Heart left ventricle (tissue), 13 donors: ENCODE data around the gene CAPN7.

Experiments used
- POLR2A ChIP-seq, 2 donors: fragments of 450-650 bp; IDR thresholded peaks; one replicate each; pipeline ENCODE4 v1.6.1; 2017; ENCODE audit warnings: antibody characterized with exemption in 2 of 2, mild to moderate bottlenecking in 2 of 2, moderate library complexity in 2 of 2
- TF ChIP-seq, protein P1 (sequence below), 12 donors: fragments of 200-600 bp; sonication (generic) in 4 of 12; IDR thresholded peaks; one replicate each; pipeline versions ENCODE4 v1.5.0 to v1.8.0; 2018 to 2022; ENCODE audit warnings: antibody characterized with exemption in 12 of 12, mild to moderate bottlenecking in 5 of 12
- donor health status: ischemic (EF 13 %, LVEDD 7.1; RV severe dilation, severe dysfunction).
- donor health status: DM: no; HTN: yes; CAD: no.
- donor health status: DM: no; HTN: no; CAD: no.
- donor health status: ischemic (EF 25% LVEDD 6.9; RV normal size, moderate dysfunction).
- donor health status: ischemic (EF 25% LVEDD 5.7; RV mildly dilated, moderate dysfunction).
- donor health status: ischemic (EF 35%, LVEDD 5.7; RV mildly dilated, moderate dysfunction).
- donor health status: nonischemic (EF 11% LVEDD 7.7; RV severe dilation, severe dysfunction).
- donor health status: DM: yes; HTN: yes; CAD: no.
- donor health status: PGD.
- donor health status: ischemic (EF 29% LVEDD 5.4; RV normal size, mild dysfunction).
- donor health status: nonischemic (EF 23%, LVEDD 6.1; RV moderate dilation, normal function).

- TF ChIP-seq, protein P1, sequence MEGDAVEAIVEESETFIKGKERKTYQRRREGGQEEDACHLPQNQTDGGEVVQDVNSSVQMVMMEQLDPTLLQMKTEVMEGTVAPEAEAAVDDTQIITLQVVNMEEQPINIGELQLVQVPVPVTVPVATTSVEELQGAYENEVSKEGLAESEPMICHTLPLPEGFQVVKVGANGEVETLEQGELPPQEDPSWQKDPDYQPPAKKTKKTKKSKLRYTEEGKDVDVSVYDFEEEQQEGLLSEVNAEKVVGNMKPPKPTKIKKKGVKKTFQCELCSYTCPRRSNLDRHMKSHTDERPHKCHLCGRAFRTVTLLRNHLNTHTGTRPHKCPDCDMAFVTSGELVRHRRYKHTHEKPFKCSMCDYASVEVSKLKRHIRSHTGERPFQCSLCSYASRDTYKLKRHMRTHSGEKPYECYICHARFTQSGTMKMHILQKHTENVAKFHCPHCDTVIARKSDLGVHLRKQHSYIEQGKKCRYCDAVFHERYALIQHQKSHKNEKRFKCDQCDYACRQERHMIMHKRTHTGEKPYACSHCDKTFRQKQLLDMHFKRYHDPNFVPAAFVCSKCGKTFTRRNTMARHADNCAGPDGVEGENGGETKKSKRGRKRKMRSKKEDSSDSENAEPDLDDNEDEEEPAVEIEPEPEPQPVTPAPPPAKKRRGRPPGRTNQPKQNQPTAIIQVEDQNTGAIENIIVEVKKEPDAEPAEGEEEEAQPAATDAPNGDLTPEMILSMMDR (IDR thresholded peaks at IDR 0.05): no peak
- TF ChIP-seq POLR2A (IDR thresholded peaks at IDR 0.05): no peak
These were observed 12.6 kb downstream of the CAPN7 start for GRCh38 chr3:15218689-15219088.
